HG03378 (cell line): ENCODE data around the gene BNIP1.

Source experiments
- ATAC-seq: cut with Tn5 transposase; IDR thresholded peaks from one replicate; pipeline ENCODE4 v1.9.1; 2021; ENCODE audit warnings: mild to moderate bottlenecking, moderate library complexity; ENCODE audit not compliant: unreplicated experiment

Gene BNIP1

GRCh38 chr5:173208296-173208695, 64.0 kb downstream of the BNIP1 start:
- no peak for ATAC-seq

DNA sequence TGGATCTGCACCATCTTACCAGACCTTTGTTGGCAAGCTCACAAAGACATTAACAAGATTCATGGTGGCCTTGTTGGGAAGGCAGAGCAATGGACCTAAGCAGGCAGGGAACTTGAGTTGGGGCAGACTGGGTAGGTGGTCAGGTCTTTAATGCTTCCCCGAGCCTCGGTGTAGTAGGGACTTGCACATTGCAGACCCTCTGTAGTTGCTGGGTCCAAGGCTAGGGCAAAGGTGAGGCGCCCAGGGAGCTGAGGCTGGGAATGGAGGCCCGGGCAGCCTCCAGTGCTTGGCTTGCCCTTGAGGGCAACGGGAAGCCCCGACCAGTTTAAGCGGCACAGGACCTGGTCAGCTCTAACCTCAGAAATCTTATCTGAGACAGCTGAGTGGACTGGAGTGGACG, 66.5 kb downstream of the BNIP1 start:
- no peak for ATAC-seq

DNA sequence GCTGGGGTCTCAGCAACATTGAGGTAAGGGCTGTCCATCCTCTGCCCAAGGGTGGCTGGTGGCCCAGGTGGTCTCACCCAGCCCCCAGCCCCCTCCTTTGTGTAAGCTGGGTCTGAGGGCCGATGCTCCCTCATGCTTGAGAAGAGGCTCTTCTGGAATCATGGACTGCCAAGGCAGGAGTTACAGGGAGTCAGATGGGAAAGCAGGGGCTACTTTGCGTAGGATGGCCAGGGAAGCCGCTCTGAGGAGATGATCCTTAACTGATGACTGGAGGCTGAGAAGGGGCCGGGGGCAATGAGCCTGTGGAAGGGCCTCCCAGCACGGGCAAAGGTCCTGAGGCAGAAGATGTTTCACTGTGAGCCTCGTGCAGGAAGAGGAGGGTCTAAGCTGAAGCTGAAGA, 67.0 kb downstream of the BNIP1 start:
- no peak for ATAC-seq

GRCh38 chr5:173213236-173213933, 69.1 kb downstream of the BNIP1 start:
- no peak for ATAC-seq
